T-helper 17 cell (primary cell): ENCODE data around the gene C1R. TPM values are rescaled to one million over a fixed set of nuclear protein-coding genes. Genes with fewer than 3 reads are reported as not detected.

Source experiments
- ATAC-seq: fragments of 150-1000 bp; cut with Tn5 transposase; 2 replicates; pipeline ENCODE4 v1.10.0; 2021; ENCODE audit warnings: mild to moderate bottlenecking, moderate library complexity
- DNase-seq, 3 donors: peaks; one replicate each; pipeline versions ENCODE4 v3.0.0 to v3.0.0-alpha.2; 2020 to 2021
- H3K9me3 ChIP-seq: one replicate; pipeline ENCODE4 v1.7.0; 2013; ENCODE audit warnings: low read length, mild to moderate bottlenecking; ENCODE audit not compliant: control insufficient read depth, poor library complexity, severe bottlenecking
- H3K27ac Mint-ChIP-seq: one replicate; pipeline ENCODE4 v1.8.0; 2022; ENCODE audit warnings: mild to moderate bottlenecking, moderate library complexity, mixed read lengths
- H3K27me3 Mint-ChIP-seq: one replicate; pipeline ENCODE4 v1.8.0; 2022; ENCODE audit warnings: mixed read lengths
- H3K36me3 Mint-ChIP-seq: one replicate; pipeline ENCODE4 v1.8.0; 2022; ENCODE audit warnings: low read depth, mixed read lengths
- H3K4me1 Mint-ChIP-seq: one replicate; pipeline ENCODE4 v1.8.0; 2022; ENCODE audit warnings: mild to moderate bottlenecking, mixed read lengths
- H3K4me3 Mint-ChIP-seq: one replicate; pipeline ENCODE4 v1.8.0; 2022; ENCODE audit warnings: mild to moderate bottlenecking, moderate library complexity, mixed read lengths
- total RNA-seq, 4 donors: library from RNA in 2 of 4; stranded (reverse) in 2 of 4; gene quantifications; one replicate each; pipeline ENCODE4 v1.2.3 and lab custom pipeline; 2022 to 2026

The C1R gene
- total RNA-seq = 1 to 10 TPM; 3.4 to 7.2 TPM
- total RNA-seq (lab: John Stamatoyannopoulos, UW) = 2.0 reads per million in 2 donors

- peak; percentile 81 for ATAC-seq
- Mint-ChIP-seq H3K4me3 (peak within 1 kb of the TSS; percentile 87), H3K36me3 (peaks cover 3% of the 10 kb centered on the region), H3K4me1 (peaks cover 12% of the 10 kb centered on the region), H3K27ac (peak within 1 kb of the TSS; percentile 34), H3K27me3 (peaks cover 6% of the 10 kb centered on the region)
- DNase-seq = peak; percentile 45 to 62 (median 48)
- no peaks in the 10 kb centered on the region for H3K9me3 ChIP-seq
Measured at GRCh38 chr12:7092229-7092985, at the start of gene C1R. TSS of gene C1R (minus strand) at chr12:7092445. CDS start at chr12:7092388, 57 bp downstream.

GRCh38 chr12:7141351-7142005 lies 49.2 kb upstream of the C1R start:
- ATAC-seq = no peak
- Mint-ChIP-seq H3K36me3 (peaks cover 30% of the 10 kb centered on the region), H3K27ac (peak overlapping the region; percentile 32), H3K4me1 (peaks cover 33% of the 10 kb centered on the region), H3K27me3 (no peaks in the 10 kb centered on the region), H3K4me3 (no peak overlapping the region)
- no peak for DNase-seq
- H3K9me3 ChIP-seq = no peaks in the 10 kb centered on the region

GRCh38 chr12:7139200-7139599 lies 47.0 kb upstream of the C1R start:
- H3K36me3 Mint-ChIP-seq = peaks cover 28% of the 10 kb centered on the region
- H3K27ac Mint-ChIP-seq = peak overlapping the region; percentile 69
- H3K9me3 ChIP-seq = no peaks in the 10 kb centered on the region
- H3K4me3 Mint-ChIP-seq = no peak overlapping the region
- DNase-seq = no peak
- no peaks in the 10 kb centered on the region for H3K27me3 Mint-ChIP-seq
- peaks cover 29% of the 10 kb centered on the region for H3K4me1 Mint-ChIP-seq
- no peak for ATAC-seq

GRCh38 chr12:7137908-7138307 lies 45.7 kb upstream of the C1R start:
- H3K27me3 Mint-ChIP-seq = no peaks in the 10 kb centered on the region
- peaks cover 28% of the 10 kb centered on the region for H3K36me3 Mint-ChIP-seq
- no peak overlapping the region for H3K27ac Mint-ChIP-seq
- H3K4me3 Mint-ChIP-seq = no peak overlapping the region
- DNase-seq (no peak), ATAC-seq (no peak)
- H3K4me1 Mint-ChIP-seq = peaks cover 35% of the 10 kb centered on the region
- no peaks in the 10 kb centered on the region for H3K9me3 ChIP-seq

GRCh38 chr12:7136676-7137075 lies 44.4 kb upstream of the C1R start:
- Mint-ChIP-seq H3K4me1 (peaks cover 35% of the 10 kb centered on the region), H3K27ac (no peak overlapping the region), H3K27me3 (no peaks in the 10 kb centered on the region), H3K4me3 (no peak overlapping the region), H3K36me3 (peaks cover 19% of the 10 kb centered on the region)
- no peak for DNase-seq
- no peak for ATAC-seq
- H3K9me3 ChIP-seq = no peaks in the 10 kb centered on the region

- no peaks in the 10 kb centered on the region for H3K9me3 ChIP-seq
- peaks cover 16% of the 10 kb centered on the region for H3K36me3 Mint-ChIP-seq
- DNase-seq (no peak), ATAC-seq (no peak)
- H3K4me3 Mint-ChIP-seq = no peak overlapping the region
- H3K27ac Mint-ChIP-seq = peak overlapping the region; percentile 41
- H3K27me3 Mint-ChIP-seq = no peaks in the 10 kb centered on the region
- H3K4me1 Mint-ChIP-seq = peaks cover 35% of the 10 kb centered on the region
Measured at GRCh38 chr12:7136071-7136470, 43.8 kb upstream of the C1R start.

- Mint-ChIP-seq H3K4me3 (no peak overlapping the region), H3K36me3 (peaks cover 13% of the 10 kb centered on the region), H3K27me3 (no peaks in the 10 kb centered on the region), H3K27ac (no peak overlapping the region), H3K4me1 (peaks cover 37% of the 10 kb centered on the region)
- no peak for DNase-seq
- no peaks in the 10 kb centered on the region for H3K9me3 ChIP-seq
- ATAC-seq = no peak
Measured at GRCh38 chr12:7134396-7135166, 42.3 kb upstream of the C1R start.

- H3K9me3 ChIP-seq = no peaks in the 10 kb centered on the region
- no peak for ATAC-seq
- no peaks in the 10 kb centered on the region for H3K27me3 Mint-ChIP-seq
- DNase-seq = no peak
- peaks cover 36% of the 10 kb centered on the region for H3K4me1 Mint-ChIP-seq
- peaks cover 6% of the 10 kb centered on the region for H3K36me3 Mint-ChIP-seq
- peak overlapping the region; percentile 97 for H3K27ac Mint-ChIP-seq
- H3K4me3 Mint-ChIP-seq = peak overlapping the region; percentile 98
Measured at GRCh38 chr12:7131502-7131866, 39.2 kb upstream of the C1R start.

GRCh38 chr12:7130701-7131501 lies 38.7 kb upstream of the C1R start:
- Mint-ChIP-seq H3K27me3 (no peaks in the 10 kb centered on the region), H3K36me3 (peaks cover 6% of the 10 kb centered on the region), H3K4me1 (peaks cover 36% of the 10 kb centered on the region), H3K27ac (peak overlapping the region; percentile 97), H3K4me3 (peak overlapping the region; percentile 98)
- H3K9me3 ChIP-seq = no peaks in the 10 kb centered on the region
- peak in 2 of 3 donors; percentile 28 to 36 for DNase-seq
- peak; percentile 26 for ATAC-seq

- H3K27me3 Mint-ChIP-seq = no peaks in the 10 kb centered on the region
- peak within 1 kb of the TSS; percentile 98 for H3K4me3 Mint-ChIP-seq
- peak within 1 kb of the TSS; percentile 97 for H3K27ac Mint-ChIP-seq
- no peaks in the 10 kb centered on the region for H3K9me3 ChIP-seq
- peak; percentile 91 for ATAC-seq
- DNase-seq = peak; percentile 75 to 82 (median 82)
- peaks cover 2% of the 10 kb centered on the region for H3K36me3 Mint-ChIP-seq
- peaks cover 35% of the 10 kb centered on the region for H3K4me1 Mint-ChIP-seq
Measured at GRCh38 chr12:7129872-7130691, 37.8 kb upstream of the C1R start, which contains the start of gene CLSTN3. TSS of gene CLSTN3 (plus strand) at chr12:7130371. CDS start at chr12:7130649, 278 bp downstream.

GRCh38 chr12:7129287-7129871 lies 37.1 kb upstream of the C1R start:
- H3K9me3 ChIP-seq = no peaks in the 10 kb centered on the region
- Mint-ChIP-seq H3K36me3 (peaks cover 2% of the 10 kb centered on the region), H3K27ac (peak overlapping the region; percentile 97), H3K4me3 (peak overlapping the region; percentile 98), H3K27me3 (no peaks in the 10 kb centered on the region), H3K4me1 (peaks cover 35% of the 10 kb centered on the region)
- DNase-seq = no peak
- ATAC-seq = peak; percentile 39
